Measurements from ENCODE around the gene NOMO2.
"Not testable (repeated sequence)": the region's sequence is repeated elsewhere in the genome, so short reads cannot be mapped to it uniquely, and the experiment has no call there.

Gene NOMO2

DNA sequence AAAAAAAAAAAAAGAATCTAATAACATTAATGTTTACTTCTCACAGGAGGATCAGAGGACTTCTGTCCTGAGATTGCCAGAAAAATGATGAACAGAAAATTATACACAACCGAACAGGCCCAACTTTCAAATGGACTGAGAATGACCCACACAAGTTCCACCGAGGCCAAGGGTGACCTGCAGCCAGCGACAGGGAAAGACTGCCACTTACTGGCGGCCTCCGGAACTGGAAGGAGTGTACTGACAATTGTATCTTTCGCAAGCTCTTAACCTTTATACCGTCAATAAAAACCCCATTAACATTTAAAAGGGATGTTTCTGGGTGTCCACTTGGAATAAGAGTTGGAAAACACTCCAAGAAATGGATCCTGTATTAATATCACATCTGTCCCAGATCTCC is 63.5 kb downstream of the NOMO2 start:
- DNase-seq, result not testable (repeated sequence)

DNA sequence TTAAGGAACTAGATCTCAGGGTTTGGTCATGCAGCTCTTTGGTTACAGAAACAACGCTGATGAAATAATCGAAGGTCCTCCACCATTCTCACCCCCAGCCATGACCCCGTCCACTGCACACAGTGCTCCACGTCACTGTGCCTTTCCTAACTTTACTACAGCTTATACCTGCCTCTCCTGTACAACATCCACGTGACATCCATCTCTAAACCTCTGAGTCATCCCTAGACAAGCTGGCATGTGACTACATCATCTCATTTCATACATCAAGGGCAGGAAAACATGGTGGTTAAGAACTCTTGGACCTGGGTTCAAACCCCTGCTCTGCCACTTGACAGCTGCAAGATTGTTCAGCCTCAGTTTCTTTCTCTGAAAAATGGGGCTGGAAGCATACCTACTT is 64.9 kb downstream of the NOMO2 start:
- DNase-seq, result not testable (repeated sequence)

- not testable (repeated sequence) for DNase-seq
Measured at GRCh38 chr16:18492118-18492897, 69.6 kb downstream of the NOMO2 start.

DNA sequence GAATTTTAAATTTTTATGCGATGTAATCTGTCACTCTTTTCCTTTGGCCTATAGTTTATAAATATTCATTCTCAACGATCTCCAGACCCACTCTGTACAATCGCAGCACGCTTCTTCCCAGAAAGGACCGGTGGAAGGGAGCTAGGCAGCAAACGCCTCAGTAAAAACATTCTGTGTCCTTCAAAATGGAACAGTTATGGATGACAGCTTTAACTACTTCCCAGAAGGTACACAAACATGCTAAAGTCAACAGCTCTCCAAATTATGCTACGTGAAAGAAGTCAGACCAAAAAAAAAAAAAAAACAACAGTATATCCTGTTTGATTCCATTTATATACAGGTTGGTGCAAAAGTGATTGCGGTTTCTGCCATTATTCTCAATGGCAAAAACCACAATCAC is 125.9 kb downstream of the NOMO2 start:
- DNase-seq, result not testable (repeated sequence)

DNA sequence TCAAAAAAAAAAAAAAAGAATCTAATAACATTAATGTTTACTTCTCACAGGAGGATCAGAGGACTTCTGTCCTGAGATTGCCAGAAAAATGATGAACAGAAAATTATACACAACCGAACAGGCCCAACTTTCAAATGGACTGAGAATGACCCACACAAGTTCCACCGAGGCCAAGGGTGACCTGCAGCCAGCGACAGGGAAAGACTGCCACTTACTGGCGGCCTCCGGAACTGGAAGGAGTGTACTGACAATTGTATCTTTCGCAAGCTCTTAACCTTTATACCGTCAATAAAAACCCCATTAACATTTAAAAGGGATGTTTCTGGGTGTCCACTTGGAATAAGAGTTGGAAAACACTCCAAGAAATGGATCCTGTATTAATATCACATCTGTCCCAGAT is 146.1 kb downstream of the NOMO2 start:
- DNase-seq, result not testable (repeated sequence)

DNA sequence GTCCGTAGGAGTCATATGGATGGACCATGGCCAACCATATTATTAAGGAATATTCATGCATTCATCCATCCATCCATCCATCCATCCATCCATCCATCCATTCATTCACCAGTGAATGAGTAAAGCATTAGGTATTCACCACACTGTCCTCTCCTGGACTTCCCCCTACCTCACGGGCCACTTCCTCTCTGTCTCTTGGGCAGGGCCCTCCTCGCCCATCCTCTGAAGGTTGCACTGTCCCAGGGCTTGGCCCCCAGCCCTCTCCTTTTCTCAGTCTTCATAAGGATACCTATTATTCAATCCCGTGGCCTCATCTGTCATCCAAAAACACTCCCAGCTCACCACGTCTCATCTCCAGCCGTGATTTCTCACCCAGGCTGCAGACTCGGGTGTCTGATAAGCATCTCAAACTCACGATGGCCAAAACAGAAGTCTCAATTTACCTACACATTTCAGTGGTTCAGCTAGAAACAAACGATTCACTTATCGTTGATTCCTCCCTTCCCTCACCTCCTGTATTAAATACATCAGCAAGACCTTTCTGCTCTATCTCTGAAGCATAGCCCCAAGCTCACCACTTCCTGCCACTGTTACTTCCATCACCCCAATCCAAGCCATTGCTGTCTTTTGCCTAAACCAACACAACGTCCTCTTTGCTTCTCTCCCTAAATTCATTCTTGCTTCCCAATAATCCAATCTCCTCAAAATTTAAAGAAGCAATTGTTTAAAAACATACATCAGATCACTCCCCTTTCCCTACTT is 152.2 kb downstream of the NOMO2 start:
- not testable (repeated sequence) for DNase-seq

- DNase-seq, result not testable (repeated sequence)
Measured at GRCh38 chr16:18401851-18402657, 159.8 kb downstream of the NOMO2 start.

- DNase-seq, result not testable (repeated sequence)
Measured at GRCh38 chr16:18401159-18401558, 160.7 kb downstream of the NOMO2 start.

DNA sequence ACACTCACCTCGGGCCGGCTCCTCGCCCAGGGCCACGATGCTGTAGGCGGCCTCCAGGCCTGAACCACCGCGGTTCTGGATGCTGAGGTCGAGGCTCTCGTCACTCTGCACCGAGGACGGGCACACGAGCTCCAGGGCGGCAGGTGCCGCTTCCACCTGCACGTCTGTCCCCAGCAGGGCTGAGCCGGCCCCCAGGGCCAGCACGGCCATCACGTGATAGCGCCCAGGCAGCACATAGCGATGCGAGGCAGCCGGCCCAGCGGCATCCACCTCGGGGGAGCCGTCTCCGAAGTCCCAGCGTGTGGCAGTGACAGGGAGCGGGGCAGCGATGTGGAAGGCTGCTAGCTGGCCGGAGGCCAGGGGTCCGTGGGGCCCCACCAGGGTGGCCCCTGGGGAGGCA is 167.5 kb downstream of the NOMO2 start:
- not testable (repeated sequence) for DNase-seq

DNA sequence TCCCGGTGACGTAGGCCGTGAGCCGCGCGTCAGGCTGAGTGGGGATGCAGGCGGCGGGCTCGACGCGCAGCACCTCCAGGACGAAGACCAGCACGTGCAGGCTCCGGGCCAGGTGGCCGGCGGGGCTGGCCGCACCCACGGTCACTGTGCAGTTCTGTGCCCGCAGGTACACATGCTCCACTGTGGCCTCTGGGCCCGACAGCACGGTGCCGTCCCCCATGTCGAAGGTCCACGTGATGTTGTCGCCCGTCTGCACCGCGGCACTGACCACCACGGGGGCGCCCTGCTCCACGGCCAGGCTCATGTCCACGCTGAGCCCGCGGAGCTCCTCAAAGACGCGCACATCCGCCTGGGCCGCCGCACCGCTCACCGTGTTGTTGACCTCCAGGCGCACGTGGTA is 174.1 kb downstream of the NOMO2 start:
- DNase-seq, result not testable (repeated sequence)

- DNase-seq, result not testable (repeated sequence)
Measured at GRCh38 chr16:18386517-18386916, 175.4 kb downstream of the NOMO2 start.

DNA sequence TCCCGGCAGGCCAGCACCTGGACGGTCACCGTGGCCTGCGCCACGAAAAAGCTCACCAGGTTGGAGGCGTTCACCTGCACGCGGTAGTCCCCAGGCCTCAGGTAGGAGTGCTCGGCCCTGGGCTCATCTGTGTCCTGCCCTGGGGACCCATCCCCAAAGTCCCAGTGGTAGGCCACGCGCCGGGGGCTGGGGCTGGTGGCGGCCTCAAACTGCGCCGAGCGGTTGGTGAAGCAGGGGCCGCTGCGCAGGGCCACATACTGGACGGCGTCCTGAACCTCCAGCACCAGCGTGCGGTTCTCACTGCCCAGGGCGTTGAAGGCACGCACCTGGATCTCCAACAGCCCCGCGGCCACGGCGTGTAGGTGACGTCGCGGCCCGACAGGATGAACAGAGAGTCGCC is 176.6 kb downstream of the NOMO2 start:
- not testable (repeated sequence) for DNase-seq

DNA sequence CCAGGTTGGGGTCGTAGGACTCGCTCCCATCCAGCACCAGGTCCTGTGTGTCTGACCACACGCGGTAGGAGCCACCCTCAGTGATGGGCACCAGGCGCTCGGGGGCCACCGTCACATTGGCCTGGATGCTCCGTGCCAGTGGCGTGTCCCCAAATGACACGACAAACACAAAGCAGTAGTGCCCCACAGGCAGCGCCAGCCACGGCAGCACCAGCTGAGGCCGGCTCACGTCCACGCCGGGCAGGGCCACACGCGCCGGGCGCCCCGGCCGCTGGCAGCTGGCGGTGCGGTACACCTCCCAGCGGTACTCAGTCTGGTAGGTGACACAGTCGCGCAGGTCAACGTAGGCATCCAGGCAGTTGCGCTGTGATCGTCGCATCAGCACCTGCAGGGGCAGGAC is 177.0 kb downstream of the NOMO2 start:
- DNase-seq, result not testable (repeated sequence)

- not testable (repeated sequence) for DNase-seq
Measured at GRCh38 chr16:18384098-18384636, 177.7 kb downstream of the NOMO2 start.

DNA sequence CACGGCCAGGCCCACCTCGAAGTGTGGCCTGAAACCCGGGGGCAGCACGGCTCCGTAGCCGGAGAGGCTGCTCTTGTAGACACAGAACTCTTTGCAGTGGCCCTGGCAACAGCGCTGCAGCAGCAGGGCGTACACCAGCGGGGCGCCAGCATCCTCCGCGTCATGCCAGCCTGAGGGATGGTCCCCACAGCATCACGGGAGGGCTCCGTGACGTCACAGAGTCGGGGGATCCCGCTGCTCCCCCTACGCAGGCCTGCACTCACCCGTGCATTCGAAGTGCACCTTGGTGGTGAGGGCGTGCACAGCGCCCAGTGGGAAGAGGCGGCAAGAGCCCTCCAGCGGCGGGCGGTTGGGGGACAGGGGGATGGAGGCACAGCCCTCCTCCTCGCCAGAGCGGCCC is 179.2 kb downstream of the NOMO2 start:
- DNase-seq, result not testable (repeated sequence)

Measured in NCI-H1436 (cell line).